GM12878 (cell line): ENCODE results near the gene PRKG1. TPM values are rescaled to one million over a fixed set of nuclear protein-coding genes. Genes with fewer than 3 reads are reported as not detected.

Experiments used
- ATAC-seq: fragments of 200-7000 bp; cut with Tn5 transposase; 3 replicates; pipeline ENCODE4 v1.9.1; 2020; ENCODE audit warnings: mild to moderate bottlenecking, moderate library complexity
- BruUV-seq: library from RNA; stranded (reverse); fragments of 400-500 nt; replicated peaks from 2 replicates; lab custom pipeline; 2021; lab: Mats Ljungman, UMichigan
- CTCF ChIA-PET: fragments of 300-600 bp; sonication (Branson Sonifier 250); formaldehyde crosslinking; extraction: SDS; loops from one replicate; lab custom pipeline; 2021; ENCODE audit warnings: inconsistent platforms; lab: Yijun Ruan, JAX
- POLR2A ChIA-PET: fragments of 350-600 bp; formaldehyde crosslinking; extraction: SDS; loops from one replicate; lab custom pipeline; 2021; ENCODE audit warnings: inconsistent platforms; lab: Charles Lee
- RAD21 ChIA-PET: fragments of 300-600 bp; sonication (Branson Sonifier 250); formaldehyde crosslinking; loops from one replicate; lab custom pipeline; 2023; ENCODE audit warnings: antibody characterized with exemption; ENCODE audit not compliant: unreplicated experiment; lab: Charles Lee
- SMC1A ChIA-PET: fragments of 300-600 bp; sonication (Branson Sonifier 250); formaldehyde crosslinking; loops from one replicate; lab custom pipeline; 2023; ENCODE audit not compliant: unreplicated experiment, uncharacterized antibody; lab: Charles Lee
- DNase-seq: peaks from one replicate; pipeline ENCODE4 v3.0.0-alpha.2; 2011; ENCODE audit warnings: low read depth, low spot score
- FAIRE-seq: peaks from 3 replicates; lab custom pipeline; 2011; peaks lifted over from hg19 to GRCh38; lab: Jason Lieb, UNC
- H2AFZ ChIP-seq: 2 replicates; pipeline ENCODE4 v1.6.0; 2011; ENCODE audit warnings: low read depth, low read length, control low read depth; ENCODE audit not compliant: control insufficient read depth
- H3K27ac ChIP-seq: 2 replicates; pipeline ENCODE4 v1.5.1; 2011; ENCODE audit warnings: control low read depth; ENCODE audit not compliant: control insufficient read depth, insufficient read depth
- H3K27me3 ChIP-seq, 2 experiments: replicated peaks in 1 of 2; 2 replicates each; pipeline versions ENCODE4 v1.6.0 to v1.6.1; 2011; ENCODE audit warnings: low read length in 1 of 2; ENCODE audit not compliant: control insufficient read depth in 2 of 2, insufficient read depth in 2 of 2
- H3K36me3 ChIP-seq, 2 experiments: 2 replicates each; pipeline ENCODE4 v1.5.1; 2011; ENCODE audit warnings: low read length in 1 of 2; ENCODE audit not compliant: control insufficient read depth in 2 of 2, insufficient read depth in 2 of 2
- H3K4me1 ChIP-seq: 2 replicates; pipeline ENCODE4 v1.6.1; 2011; ENCODE audit warnings: mild to moderate bottlenecking, low read length, moderate library complexity, mixed read lengths; ENCODE audit not compliant: control insufficient read depth, insufficient read depth
- H3K4me2 ChIP-seq: 2 replicates; pipeline ENCODE4 v1.6.0; 2011; ENCODE audit warnings: control low read depth; ENCODE audit not compliant: control insufficient read depth, insufficient read depth
- H3K4me3 ChIP-seq: fragments of 200-600 bp; sonication (generic); 2 replicates; pipeline ENCODE4 v1.5.1; 2016
- H3K79me2 ChIP-seq: 2 replicates; pipeline ENCODE4 v1.6.0; 2011; ENCODE audit warnings: low read length; ENCODE audit not compliant: control insufficient read depth, insufficient read depth
- H3K9ac ChIP-seq: 2 replicates; pipeline ENCODE4 v1.8.0; 2011; ENCODE audit warnings: low read length, control low read depth, mixed read lengths; ENCODE audit not compliant: control insufficient read depth, insufficient read depth
- H3K9me3 ChIP-seq: replicated peaks from 3 replicates; pipeline ENCODE4 v1.5.1; 2011; ENCODE audit warnings: mild to moderate bottlenecking, low read length; ENCODE audit not compliant: control insufficient read depth, insufficient read depth
- H4K20me1 ChIP-seq: 2 replicates; pipeline ENCODE4 v1.6.0; 2011; ENCODE audit not compliant: control insufficient read depth, insufficient read depth
- BCL11A ChIP-seq: IDR thresholded peaks from 2 replicates; pipeline ENCODE4 v1.6.1; 2011; ENCODE audit warnings: low read depth, low read length
- EP300 ChIP-seq, 2 experiments: fragments of 150-350 bp in 1 of 2; IDR thresholded peaks; 2 replicates each; pipeline ENCODE4 v1.6.1; 2011 to 2012; ENCODE audit warnings: low read depth in 2 of 2, low read length in 2 of 2, borderline replicate concordance in 1 of 2, improper control_type of control experiment in 1 of 2, inconsistent platforms in 1 of 2; ENCODE audit not compliant: control insufficient read depth in 1 of 2
- MYC ChIP-seq: IDR thresholded peaks from 2 replicates; pipeline ENCODE4 v1.6.1; 2011; ENCODE audit warnings: mild to moderate bottlenecking, low read length, moderate library complexity, inconsistent platforms; ENCODE audit not compliant: insufficient read depth, insufficient replicate concordance, insufficient read length, severe bottlenecking
- NFYB ChIP-seq: IDR thresholded peaks from 2 replicates; pipeline ENCODE4 v1.6.1; 2011; ENCODE audit warnings: low read depth, mild to moderate bottlenecking, low read length, improper control_type of control experiment, moderate library complexity; ENCODE audit not compliant: insufficient read depth
- SUPT20H ChIP-seq: IDR thresholded peaks from 2 replicates; pipeline ENCODE4 v1.6.1; 2011; ENCODE audit warnings: low read depth, mild to moderate bottlenecking, low read length, moderate library complexity, borderline replicate concordance; ENCODE audit not compliant: control insufficient read depth
- TCF3 ChIP-seq: IDR thresholded peaks from 2 replicates; pipeline ENCODE4 v1.6.1; 2012; ENCODE audit warnings: low read depth, mild to moderate bottlenecking, low read length, borderline replicate concordance; ENCODE audit not compliant: insufficient read depth
- WGBS: methylation state at CpG from one replicate; pipeline ENCODE4 v1.1.6; 2016; ENCODE audit warnings: low lambda C conversion rate; ENCODE audit not compliant: insufficient replicate concordance, insufficient coverage; ENCODE audit errors: missing lambda C conversion rate; 5-methylcytosine and 5-hydroxymethylcytosine counted together
- in situ Hi-C: fragments of 300-500 bp; cut with MboI; formaldehyde crosslinking; loops from 9 replicates; pipeline ENCODE4 v1.14.3; 2018; ENCODE audit warnings: mixed read lengths
- intact Hi-C: fragments of 100-400 bp; cut with micrococcal nuclease; formaldehyde crosslinking; loops from one replicate; pipeline ENCODE4 v1.14.2; 2022; ENCODE audit not compliant: unreplicated experiment
- polyA plus RNA-seq, 11 experiments: library from polyadenylated mRNA; depleted of rRNA in 4 of 11; unstranded in 6 of 11; stranded (reverse) in 5 of 11; fragments of >200 nt; fragmentation: Nextera tagmentation in 4 of 11; fragmentation: Illumina TruSeq in 1 of 11; extraction: Ambion mirVana in 4 of 11; extraction: Trizol in 1 of 11; gene quantifications; 1 replicate in 1 of 11; 2 replicates in 10 of 11; pipeline versions ENCODE4 v1.2.1 to v1.2.3, GENCODE V29; 2011 to 2016; ENCODE audit warnings: inconsistent platforms in 2 of 11, missing spikeins in 2 of 11, low read depth in 1 of 11
- total RNA-seq, 4 experiments: library from RNA; depleted of rRNA in 3 of 4; stranded (reverse); fragments of >200 nt in 3 of 4; fragmentation: Illumina TruSeq in 1 of 4; extraction: Trizol in 1 of 4; gene quantifications; 2 replicates each; pipeline versions ENCODE4 v1.2.1 to v1.2.3, GENCODE V29; 2013 to 2021
- TF ChIP-seq, protein P1 (sequence below): IDR thresholded peaks from 2 replicates; pipeline ENCODE4 v1.6.1; 2012; ENCODE audit warnings: mild to moderate bottlenecking, low read depth, low read length
- TF ChIP-seq, protein P2 (sequence below): IDR thresholded peaks from 2 replicates; pipeline ENCODE4 v1.6.1; 2011; ENCODE audit warnings: borderline replicate concordance, low read depth, mild to moderate bottlenecking, moderate library complexity, mixed read lengths, low read length; ENCODE audit not compliant: insufficient read depth; ENCODE audit errors: extremely low read length

Gene PRKG1
- total and polyA plus RNA-seq, 10 of the 15 experiments (the other 5 are each of a cell fraction or from before 2014, with no cell fraction given): 0.04 to 0.05 TPM; not detected in 8

DNA sequence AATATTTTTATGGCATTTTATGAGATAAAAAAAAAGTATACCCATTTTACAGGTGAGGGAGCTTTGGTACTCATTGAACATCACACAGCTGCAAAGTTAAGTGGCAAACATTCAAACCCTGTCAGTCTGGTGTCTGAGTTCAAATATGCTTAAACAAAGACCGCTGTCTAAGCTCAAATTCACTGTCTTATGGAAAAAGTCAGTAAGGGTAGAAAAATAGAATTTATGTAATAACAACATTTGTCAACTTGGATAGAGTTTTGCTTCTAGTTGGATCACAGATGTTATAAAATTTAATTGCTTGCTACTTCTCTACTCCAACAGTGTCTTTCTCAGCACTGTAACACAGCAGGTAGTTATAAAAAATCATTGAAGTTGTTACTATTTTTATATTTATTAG is 786.8 kb downstream of the PRKG1 start:
- no peaks in the 10 kb centered on the region for H3K79me2 ChIP-seq
- H2AFZ ChIP-seq: no peak overlapping the region
- peaks cover 3% of the 10 kb centered on the region for H3K4me1 ChIP-seq
- DNase-seq: no peak
- ChIA-PET POLR2A (no interaction called here), CTCF (interaction anchor here (0.6 kb wide), 1 partner anchor 472 kb away, joined by 3 read pairs; no protein-coding TSS in a partner anchor), RAD21 (no interaction called here), SMC1A (interaction anchor here (0.7 to 3.7 kb wide), 4 partner anchors 15 to 37 kb away, joined by 3 to 17 read pairs (median 4); no protein-coding TSS in a partner anchor)
- H3K4me2 ChIP-seq: no peak overlapping the region
- TF ChIP-seq SUPT20H (no peak), TCF3 (no peak), EP300 (IDR thresholded peaks at IDR 0.05; ENCODE audit: borderline replicate concordance in 1 of 2, control insufficient read depth in 1 of 2, low read depth in 2 of 2, low read length in 2 of 2) (no peak), NFYB (no peak), MYC (no peak), BCL11A (no peak)
- TF ChIP-seq, protein P1, sequence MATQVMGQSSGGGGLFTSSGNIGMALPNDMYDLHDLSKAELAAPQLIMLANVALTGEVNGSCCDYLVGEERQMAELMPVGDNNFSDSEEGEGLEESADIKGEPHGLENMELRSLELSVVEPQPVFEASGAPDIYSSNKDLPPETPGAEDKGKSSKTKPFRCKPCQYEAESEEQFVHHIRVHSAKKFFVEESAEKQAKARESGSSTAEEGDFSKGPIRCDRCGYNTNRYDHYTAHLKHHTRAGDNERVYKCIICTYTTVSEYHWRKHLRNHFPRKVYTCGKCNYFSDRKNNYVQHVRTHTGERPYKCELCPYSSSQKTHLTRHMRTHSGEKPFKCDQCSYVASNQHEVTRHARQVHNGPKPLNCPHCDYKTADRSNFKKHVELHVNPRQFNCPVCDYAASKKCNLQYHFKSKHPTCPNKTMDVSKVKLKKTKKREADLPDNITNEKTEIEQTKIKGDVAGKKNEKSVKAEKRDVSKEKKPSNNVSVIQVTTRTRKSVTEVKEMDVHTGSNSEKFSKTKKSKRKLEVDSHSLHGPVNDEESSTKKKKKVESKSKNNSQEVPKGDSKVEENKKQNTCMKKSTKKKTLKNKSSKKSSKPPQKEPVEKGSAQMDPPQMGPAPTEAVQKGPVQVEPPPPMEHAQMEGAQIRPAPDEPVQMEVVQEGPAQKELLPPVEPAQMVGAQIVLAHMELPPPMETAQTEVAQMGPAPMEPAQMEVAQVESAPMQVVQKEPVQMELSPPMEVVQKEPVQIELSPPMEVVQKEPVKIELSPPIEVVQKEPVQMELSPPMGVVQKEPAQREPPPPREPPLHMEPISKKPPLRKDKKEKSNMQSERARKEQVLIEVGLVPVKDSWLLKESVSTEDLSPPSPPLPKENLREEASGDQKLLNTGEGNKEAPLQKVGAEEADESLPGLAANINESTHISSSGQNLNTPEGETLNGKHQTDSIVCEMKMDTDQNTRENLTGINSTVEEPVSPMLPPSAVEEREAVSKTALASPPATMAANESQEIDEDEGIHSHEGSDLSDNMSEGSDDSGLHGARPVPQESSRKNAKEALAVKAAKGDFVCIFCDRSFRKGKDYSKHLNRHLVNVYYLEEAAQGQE: no peak
- TF ChIP-seq, protein P2, sequence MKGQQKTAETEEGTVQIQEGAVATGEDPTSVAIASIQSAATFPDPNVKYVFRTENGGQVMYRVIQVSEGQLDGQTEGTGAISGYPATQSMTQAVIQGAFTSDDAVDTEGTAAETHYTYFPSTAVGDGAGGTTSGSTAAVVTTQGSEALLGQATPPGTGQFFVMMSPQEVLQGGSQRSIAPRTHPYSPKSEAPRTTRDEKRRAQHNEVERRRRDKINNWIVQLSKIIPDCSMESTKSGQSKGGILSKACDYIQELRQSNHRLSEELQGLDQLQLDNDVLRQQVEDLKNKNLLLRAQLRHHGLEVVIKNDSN: no peak
- no peak overlapping the region for H3K4me3 ChIP-seq
- no peak overlapping the region for H3K9ac ChIP-seq
- H3K27ac ChIP-seq: no peak overlapping the region
- H3K36me3 ChIP-seq: no peaks in the 10 kb centered on the region
- H4K20me1 ChIP-seq: no peaks in the 10 kb centered on the region
- FAIRE-seq: no peak
- no peaks in the 10 kb centered on the region for H3K9me3 ChIP-seq
- ATAC-seq: no peak
- intact Hi-C loops (no loop called here), in situ Hi-C loops (no loop called here)
- no peaks in the 10 kb centered on the region for H3K27me3 ChIP-seq
- 38% methylated on average over 1 of the region's 1 CpG for WGBS
- no TSS peak for BruUV-seq
